GM19467 (cell line): Measurements from ENCODE around the gene TMEM8B.
A peak's percentile ranks its signal among the peaks of the same experiment; 100 is the strongest.

Source experiments
- ATAC-seq: cut with Tn5 transposase; IDR thresholded peaks from one replicate; pipeline ENCODE4 v1.9.1; 2021; ENCODE audit warnings: mild to moderate bottlenecking, moderate library complexity; ENCODE audit not compliant: unreplicated experiment

Gene TMEM8B

DNA sequence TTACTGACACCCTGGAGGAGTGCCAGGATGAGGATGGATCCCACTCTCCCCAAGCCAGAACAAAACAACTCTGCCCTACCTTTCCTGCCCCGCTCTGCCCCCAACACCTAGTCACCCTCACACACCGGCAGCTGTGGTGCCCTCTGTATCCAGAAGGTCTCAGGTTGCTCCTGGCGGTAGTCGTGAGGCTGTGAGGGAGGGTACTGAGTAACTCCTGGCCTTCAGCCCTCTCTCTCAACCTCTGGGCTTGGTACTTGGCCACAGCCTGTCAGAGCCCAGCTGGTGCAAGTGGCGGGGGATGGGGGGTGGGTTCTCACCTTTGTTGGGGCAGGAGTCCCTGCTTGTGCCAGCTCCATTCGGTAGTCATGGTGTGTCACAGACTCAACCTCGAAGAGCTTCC lies 18.9 kb upstream of the TMEM8B start:
- no peak for ATAC-seq

- no peak for ATAC-seq
Observed at GRCh38 chr9:35811381-35812024, 17.5 kb upstream of the TMEM8B start.

DNA sequence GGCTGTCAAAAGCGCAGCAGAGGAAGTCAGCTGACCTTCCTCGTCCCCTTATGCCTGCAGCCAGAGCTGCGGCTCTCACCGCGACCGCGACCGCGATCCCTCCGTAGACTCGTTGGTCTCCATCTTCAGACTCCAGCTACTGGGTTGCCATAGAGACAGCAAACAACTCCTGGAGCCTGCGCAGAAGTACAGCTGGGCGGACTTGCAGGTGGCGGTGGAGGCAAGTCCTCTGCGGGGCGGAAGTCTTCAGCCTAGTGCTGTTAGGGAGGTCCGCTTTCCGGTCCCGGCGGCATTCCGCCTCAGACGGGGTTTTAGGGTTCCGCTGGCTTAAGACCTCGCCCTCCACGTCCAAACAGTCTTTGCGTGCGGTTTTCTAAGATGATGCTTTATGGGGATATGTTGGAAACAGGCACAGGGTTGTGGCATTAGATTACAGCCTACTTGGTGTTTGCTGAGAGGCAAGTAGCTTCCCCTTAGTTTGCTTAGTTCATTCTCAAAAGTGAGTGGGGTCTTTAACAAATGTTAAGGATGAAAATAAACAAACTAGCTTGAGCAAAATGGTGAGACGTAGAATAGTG lies 16.9 kb upstream of the TMEM8B start, which contains the start of gene SPAG8:
Gene SPAG8, minus strand, starts transcription at position 238 of the 578 bp plus-strand sequence. Its CDS starts 115 bp downstream, at position 123.
- ATAC-seq, result peak; percentile 52

DNA sequence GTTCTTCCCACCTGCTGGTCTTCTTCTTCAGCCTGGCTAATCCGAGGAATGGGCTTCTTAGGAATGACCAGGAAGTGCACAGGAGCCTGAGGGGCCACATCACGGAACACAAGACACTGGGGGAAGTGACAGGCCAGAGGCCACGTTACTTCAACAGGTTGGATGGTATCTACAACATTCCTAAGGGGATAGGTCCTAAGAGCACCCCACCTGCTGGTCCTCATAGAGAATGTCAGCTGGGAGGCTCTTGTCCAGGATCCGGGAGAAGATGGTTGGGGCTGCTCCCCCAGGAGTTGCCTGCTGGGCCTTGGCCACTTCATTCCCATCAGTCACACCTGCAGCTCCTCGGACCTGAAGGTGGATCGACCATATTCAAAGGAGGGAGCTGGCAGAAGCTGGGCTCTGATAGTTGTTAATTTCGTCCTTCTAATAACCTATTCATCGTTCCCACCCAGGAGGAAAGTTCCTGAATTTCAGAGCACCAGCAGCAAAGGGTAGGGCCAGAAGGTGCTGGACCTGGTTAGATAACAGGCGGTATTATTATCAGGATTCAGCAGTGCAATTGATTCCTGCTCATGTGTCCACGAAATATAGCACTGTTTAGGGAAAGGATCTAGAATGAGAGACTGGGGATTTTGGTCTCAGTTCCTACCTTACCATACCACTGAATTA lies 15.5 kb upstream of the TMEM8B start:
- no peak for ATAC-seq

- ATAC-seq, result peak; percentile 28
Observed at GRCh38 chr9:35814106-35814840, 14.8 kb upstream of the TMEM8B start.

DNA sequence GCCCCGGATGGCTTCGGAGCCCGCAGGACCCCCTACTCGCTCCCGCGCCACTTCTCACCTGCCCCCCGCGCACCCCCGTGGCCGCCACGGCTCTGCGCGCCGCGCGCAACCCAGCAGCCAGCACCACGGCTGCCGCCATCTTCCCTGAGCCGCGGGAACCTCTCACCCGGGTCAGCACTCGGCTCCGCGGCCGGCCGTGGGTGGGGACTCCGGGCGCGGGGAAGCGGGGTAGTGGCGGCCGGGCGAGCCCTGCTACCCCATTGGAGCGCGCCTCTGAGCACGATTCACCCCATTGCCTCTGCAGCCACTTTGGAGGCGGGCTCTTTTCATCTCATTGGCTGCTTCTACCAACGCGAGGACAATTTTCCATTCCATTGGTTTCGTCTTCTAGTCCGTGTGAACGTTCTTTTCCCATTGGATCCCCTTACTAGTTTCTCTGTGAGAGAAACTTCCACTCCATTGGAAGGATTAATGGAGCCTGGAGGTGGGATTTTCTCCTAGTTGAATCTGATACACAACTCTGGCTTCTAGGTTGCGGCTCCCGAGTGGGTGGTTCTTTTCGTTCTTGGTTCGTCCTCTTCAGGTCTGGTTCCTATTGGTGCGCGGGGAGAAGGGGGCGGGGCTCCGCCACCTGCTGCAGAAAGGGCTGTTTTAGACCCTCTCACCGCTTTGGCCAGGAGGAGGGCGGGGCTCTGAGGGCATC lies 14.0 kb upstream of the TMEM8B start, which contains the start of gene HINT2:
Gene HINT2, minus strand, starts transcription at position 202 of the 703 bp plus-strand sequence. Its CDS starts 63 bp downstream, at position 139.
- peak; percentile 70 for ATAC-seq

DNA sequence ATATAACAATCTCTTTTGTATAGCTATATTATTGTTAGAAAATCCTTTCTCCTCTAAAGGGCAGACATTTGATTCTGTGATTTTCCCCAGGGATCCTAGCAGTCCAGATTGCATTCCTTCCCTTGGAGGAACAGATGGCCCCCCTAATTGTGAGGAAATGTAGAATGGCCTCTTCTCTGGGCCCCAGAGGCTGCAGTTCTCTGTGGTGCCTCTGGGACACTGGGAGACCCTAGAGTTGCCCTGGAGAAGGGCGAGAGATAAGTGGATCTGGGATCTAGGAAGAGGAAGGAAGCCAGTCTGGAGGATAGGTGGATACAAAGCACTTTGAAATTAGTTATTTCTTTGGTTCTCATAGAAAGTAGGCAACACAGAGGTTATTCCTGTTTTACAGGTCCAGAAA lies 12.3 kb upstream of the TMEM8B start:
- no peak for ATAC-seq

GRCh38 chr9:35818341-35818740 lies 10.7 kb upstream of the TMEM8B start:
- ATAC-seq, result no peak

- ATAC-seq, result no peak
Observed at GRCh38 chr9:35820076-35820475, 9.0 kb upstream of the TMEM8B start.

GRCh38 chr9:35822926-35823325 lies 6.1 kb upstream of the TMEM8B start:
- ATAC-seq, result no peak

- ATAC-seq, result peak; percentile 47
Observed at GRCh38 chr9:35826071-35826701, 2.8 kb upstream of the TMEM8B start.

DNA sequence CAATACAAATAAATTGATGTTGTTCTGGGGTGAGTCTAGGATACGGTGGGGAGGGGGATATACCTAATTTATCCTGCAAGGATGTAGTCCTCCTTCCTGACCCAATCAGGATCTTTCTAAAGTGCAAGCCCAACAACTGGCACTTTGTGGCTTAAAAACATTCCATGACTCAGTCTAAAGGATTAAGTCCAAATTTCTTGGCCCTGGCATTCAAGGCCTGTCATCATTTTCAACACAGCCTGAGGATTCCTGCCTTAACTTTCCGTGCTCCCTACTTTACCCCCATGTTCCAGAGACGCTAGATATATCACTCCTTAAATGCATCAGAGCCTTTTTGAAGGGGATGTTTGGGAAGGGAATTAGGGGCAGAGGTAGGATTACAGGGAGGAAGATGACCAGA lies 1.5 kb upstream of the TMEM8B start:
- no peak for ATAC-seq

GRCh38 chr9:35828716-35829083 lies 328 bp upstream of the TMEM8B start, which contains the start of gene FAM221B:
Gene FAM221B (minus strand): TSS chr9:35828732. CDS start chr9:35826161, 2,571 bp downstream.
- ATAC-seq, result no peak

DNA sequence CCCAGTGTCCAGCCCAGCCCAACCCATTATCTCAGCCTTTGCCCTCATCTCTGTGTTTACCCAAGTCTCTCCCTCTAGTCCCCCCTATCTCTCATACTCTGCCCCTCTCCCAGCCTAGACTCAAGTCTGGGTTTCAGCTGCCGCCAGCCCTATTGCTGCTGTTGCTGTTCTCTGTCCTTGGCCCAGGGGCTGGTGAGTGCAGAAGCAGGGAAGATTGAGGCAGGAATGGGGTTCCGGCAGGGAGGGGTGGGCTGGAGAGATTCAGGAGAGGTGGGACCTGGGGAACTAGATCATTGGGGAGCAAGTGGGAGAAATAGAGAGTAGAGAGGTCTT lies 702 bp downstream of the TMEM8B start:
- no peak for ATAC-seq

DNA sequence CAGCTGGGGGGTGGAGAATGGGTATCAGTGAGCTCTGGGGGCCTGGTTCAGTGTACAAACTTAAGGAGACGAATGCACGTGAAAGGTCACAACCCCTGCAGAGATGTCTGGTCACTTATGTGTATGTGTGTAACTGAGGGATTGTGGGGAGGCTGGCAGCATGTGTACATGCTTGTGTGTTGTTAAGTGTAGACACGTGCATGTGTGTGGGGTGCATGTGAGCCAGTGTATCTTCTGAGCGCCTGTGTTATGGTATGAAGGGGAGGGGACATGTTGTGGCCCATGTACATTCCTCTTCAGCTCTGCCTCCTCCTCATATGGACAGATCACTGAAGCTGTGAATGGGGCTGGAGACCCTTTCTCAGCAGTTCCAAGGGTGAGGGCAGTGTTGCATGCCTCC lies 2.0 kb downstream of the TMEM8B start:
- no peak for ATAC-seq

- no peak for ATAC-seq
Observed at GRCh38 chr9:35832814-35833213, 3.8 kb downstream of the TMEM8B start.

- no peak for ATAC-seq
Observed at GRCh38 chr9:35834260-35835215, 5.5 kb downstream of the TMEM8B start.

DNA sequence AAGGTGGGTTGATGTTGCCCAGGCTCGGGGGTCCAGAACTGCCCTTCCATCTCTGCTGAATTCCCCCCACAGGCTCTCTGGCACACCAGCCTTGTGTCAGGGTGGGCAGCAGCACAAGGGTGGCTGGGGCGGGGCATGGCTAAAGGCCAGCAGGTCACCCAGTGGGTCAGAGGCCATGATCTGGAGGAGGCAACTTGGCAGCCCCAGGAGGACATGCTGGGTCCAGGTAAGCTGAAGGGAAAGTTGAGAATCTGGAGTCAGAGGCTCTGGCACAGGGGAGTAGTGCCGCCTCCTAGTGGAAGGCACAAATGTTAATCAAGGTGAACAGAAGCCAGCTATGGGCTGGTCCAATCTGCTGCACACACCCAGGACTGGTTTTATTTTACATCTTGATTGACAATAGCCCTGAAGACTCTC lies 6.2 kb downstream of the TMEM8B start:
- no peak for ATAC-seq

- no peak for ATAC-seq
Observed at GRCh38 chr9:35835766-35836165, 6.7 kb downstream of the TMEM8B start.
